ENCODE results near the gene CFAP20DC. TPM values are rescaled to one million over a fixed set of nuclear protein-coding genes. Genes with fewer than 3 reads are reported as not detected.

Gene CFAP20DC
- total and polyA plus RNA-seq, 2 donors (not counting 1 experiment from before 2014, with no cell fraction given): 1.9 to 3.8 TPM

DNA sequence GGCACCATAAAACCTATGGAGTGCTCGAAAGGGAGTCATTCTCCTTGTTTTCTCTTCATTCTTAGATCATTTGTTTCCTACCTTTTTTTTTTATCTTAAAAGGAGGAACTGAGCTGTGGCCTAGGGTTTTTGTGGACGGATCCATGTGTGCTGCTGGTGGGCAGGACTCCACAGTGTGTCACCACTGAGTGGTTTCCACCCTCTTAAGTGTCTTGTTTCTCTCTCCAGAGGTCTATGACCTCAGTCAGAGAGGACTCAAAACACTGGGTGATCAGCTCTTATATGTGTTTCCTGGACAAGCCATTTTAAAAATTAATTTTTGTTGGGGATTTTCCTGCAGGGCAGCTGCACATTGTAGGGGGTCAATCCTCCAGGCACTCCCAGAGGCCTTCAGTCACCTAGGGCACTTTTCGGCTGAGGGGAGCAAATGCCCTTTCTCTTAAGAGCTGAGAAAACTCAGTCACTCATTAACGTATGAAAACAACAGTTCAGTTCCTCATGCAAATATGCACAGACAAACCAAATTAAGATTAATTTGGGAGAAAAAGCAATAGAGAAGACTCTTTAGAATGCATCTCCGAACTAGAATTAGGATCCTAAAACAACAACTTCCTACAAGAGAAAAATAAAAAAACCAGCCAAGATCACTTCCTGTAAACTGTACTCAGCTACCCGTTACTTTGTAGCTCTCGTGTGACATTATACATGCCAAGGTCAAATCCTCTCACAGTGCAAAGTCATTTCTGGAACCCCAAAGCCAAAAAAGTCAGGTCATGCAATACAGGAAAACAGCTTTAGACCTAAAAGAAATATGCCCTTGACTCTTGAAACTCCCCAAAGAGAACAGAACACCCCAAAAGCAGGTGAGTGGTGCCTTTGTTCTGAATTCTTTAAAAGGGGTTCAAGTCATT, 355.6 kb downstream of the CFAP20DC start:
- no peak overlapping the region for H3K4me3 ChIP-seq (replicated peaks in 1 of 4; ENCODE audit: control extremely low read depth in 1 of 4, insufficient read depth in 1 of 4, low read depth in 3 of 4, low read length in 4 of 4)
- H3K9ac ChIP-seq (ENCODE audit: insufficient read depth, low read length): no peak overlapping the region
- no peaks in the 10 kb centered on the region for H3K9me3 ChIP-seq (ENCODE audit: control insufficient read depth, insufficient read depth, low read depth, low read length)
- no peak for DNase-seq (ENCODE audit: low read depth in 2 of 2)
- no peaks in the 10 kb centered on the region for H3K79me2 ChIP-seq (ENCODE audit: control insufficient read depth, insufficient read depth, low read length)
- H3K27me3 ChIP-seq (ENCODE audit: control insufficient read depth, insufficient read depth, low read length): no peaks in the 10 kb centered on the region
- H4K20me1 ChIP-seq (ENCODE audit: control insufficient read depth, extremely low read depth, insufficient read depth, low read length): no peaks in the 10 kb centered on the region
- no peak overlapping the region for H3K27ac ChIP-seq (ENCODE audit: insufficient read depth, low read length)
- TF ChIP-seq, protein P1, sequence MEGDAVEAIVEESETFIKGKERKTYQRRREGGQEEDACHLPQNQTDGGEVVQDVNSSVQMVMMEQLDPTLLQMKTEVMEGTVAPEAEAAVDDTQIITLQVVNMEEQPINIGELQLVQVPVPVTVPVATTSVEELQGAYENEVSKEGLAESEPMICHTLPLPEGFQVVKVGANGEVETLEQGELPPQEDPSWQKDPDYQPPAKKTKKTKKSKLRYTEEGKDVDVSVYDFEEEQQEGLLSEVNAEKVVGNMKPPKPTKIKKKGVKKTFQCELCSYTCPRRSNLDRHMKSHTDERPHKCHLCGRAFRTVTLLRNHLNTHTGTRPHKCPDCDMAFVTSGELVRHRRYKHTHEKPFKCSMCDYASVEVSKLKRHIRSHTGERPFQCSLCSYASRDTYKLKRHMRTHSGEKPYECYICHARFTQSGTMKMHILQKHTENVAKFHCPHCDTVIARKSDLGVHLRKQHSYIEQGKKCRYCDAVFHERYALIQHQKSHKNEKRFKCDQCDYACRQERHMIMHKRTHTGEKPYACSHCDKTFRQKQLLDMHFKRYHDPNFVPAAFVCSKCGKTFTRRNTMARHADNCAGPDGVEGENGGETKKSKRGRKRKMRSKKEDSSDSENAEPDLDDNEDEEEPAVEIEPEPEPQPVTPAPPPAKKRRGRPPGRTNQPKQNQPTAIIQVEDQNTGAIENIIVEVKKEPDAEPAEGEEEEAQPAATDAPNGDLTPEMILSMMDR (conservative IDR thresholded peaks at IDR 0.05 in 1 of 2, IDR thresholded peaks at IDR 0.05 in 1 of 2; ENCODE audit: low read depth in 1 of 2, low read length in 2 of 2): no peak
- no peak for TF ChIP-seq EZH2 (IDR thresholded peaks at IDR 0.05; ENCODE audit: low read length, missing control alignments)
- H3K36me3 ChIP-seq (ENCODE audit: control insufficient read depth, insufficient read depth, low read length): no peaks in the 10 kb centered on the region
- no peak overlapping the region for H2AFZ ChIP-seq (ENCODE audit: low read length)
- no peak overlapping the region for H3K4me2 ChIP-seq (ENCODE audit: extremely low read depth, insufficient read depth, low read length)
- no peaks in the 10 kb centered on the region for H3K4me1 ChIP-seq (ENCODE audit: control insufficient read depth, extremely low read depth, insufficient read depth, low read length)

DNA sequence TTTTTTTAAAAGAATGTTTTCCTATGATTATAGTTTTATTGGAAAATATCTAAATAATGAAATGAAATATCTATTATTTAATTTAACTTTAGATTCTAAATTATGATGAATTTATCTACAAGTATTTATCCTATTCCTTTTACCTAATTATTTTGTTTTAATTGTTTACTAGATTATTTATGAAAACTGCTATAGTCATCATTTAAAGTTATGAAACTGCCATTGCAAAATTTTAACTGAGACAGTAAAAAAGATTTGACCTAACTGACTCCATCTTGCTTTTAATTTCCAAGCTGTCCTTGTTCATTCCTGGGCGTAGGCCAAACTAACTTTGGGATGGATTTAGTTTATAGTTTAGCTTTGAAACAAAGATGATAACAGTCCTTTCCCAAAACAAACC, 357.3 kb downstream of the CFAP20DC start:
- no peak overlapping the region for H3K4me2 ChIP-seq (ENCODE audit: extremely low read depth, insufficient read depth, low read length)
- no peaks in the 10 kb centered on the region for H3K4me1 ChIP-seq (ENCODE audit: control insufficient read depth, extremely low read depth, insufficient read depth, low read length)
- DNase-seq (ENCODE audit: low read depth in 2 of 2): no peak
- H3K27ac ChIP-seq (ENCODE audit: insufficient read depth, low read length): no peak overlapping the region
- no peaks in the 10 kb centered on the region for H3K36me3 ChIP-seq (ENCODE audit: control insufficient read depth, insufficient read depth, low read length)
- TF ChIP-seq, protein P1 (conservative IDR thresholded peaks at IDR 0.05 in 1 of 2, IDR thresholded peaks at IDR 0.05 in 1 of 2; ENCODE audit: low read depth in 1 of 2, low read length in 2 of 2): no peak
- no peak for TF ChIP-seq EZH2 (IDR thresholded peaks at IDR 0.05; ENCODE audit: low read length, missing control alignments)
- no peak overlapping the region for H3K9ac ChIP-seq (ENCODE audit: insufficient read depth, low read length)
- no peaks in the 10 kb centered on the region for H3K79me2 ChIP-seq (ENCODE audit: control insufficient read depth, insufficient read depth, low read length)
- no peak overlapping the region for H3K4me3 ChIP-seq (replicated peaks in 1 of 4; ENCODE audit: control extremely low read depth in 1 of 4, insufficient read depth in 1 of 4, low read depth in 3 of 4, low read length in 4 of 4)
- no peaks in the 10 kb centered on the region for H3K27me3 ChIP-seq (ENCODE audit: control insufficient read depth, insufficient read depth, low read length)
- H3K9me3 ChIP-seq (ENCODE audit: control insufficient read depth, insufficient read depth, low read depth, low read length): no peaks in the 10 kb centered on the region
- H4K20me1 ChIP-seq (ENCODE audit: control insufficient read depth, extremely low read depth, insufficient read depth, low read length): no peaks in the 10 kb centered on the region
- H2AFZ ChIP-seq (ENCODE audit: low read length): no peak overlapping the region
